ENCODE results near the gene CLPTM1L. TPM values are rescaled to one million over a fixed set of nuclear protein-coding genes. Genes with fewer than 3 reads are reported as not detected.

Gene CLPTM1L
- total RNA-seq, 4 donors from 2014 or later: 96.9 to 139 (median 126) TPM

DNA sequence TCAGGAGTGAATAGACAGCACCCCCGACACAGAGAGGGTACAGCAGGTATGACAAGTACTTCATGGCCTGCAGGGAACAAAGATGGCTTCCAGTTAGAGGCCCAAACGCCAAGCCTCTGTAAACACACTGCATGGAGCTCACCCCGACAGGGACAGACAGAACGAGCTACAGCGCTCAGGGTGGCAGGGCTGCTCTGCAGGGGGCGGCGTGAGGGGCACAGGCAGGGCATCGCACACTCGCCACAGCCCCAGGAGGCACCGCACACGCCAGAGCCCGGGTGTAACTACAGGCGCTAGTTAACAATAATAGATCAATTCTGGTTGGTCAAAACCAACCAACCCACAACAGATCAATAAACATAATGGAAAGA lies 21.1 kb downstream of the CLPTM1L start:
- Histone ChIP-seq H3K27ac (replicated peaks in 1 of 4) (no peak overlapping the region), H3K4me3 (no peak overlapping the region), H3K27me3 (no peaks in the 10 kb centered on the region), H3K36me3 (peaks cover 65 to 76% (median 74%) of the 10 kb centered on the region in 4 donors), H3K4me1 (peaks cover 0 to 18% (median 10%) of the 10 kb centered on the region in 4 donors), H3K9me3 (no peaks in the 10 kb centered on the region)
- intact Hi-C loops (cut with DNase I): no loop called here
- WGBS: 95% methylated on average over 13 of the region's 13 CpGs
- DNase-seq (ENCODE audit: extremely low spot score): no peak
- no peak for TF ChIP-seq CTCF (IDR thresholded peaks at IDR 0.05)
- no peak for TF ChIP-seq POLR2AphosphoS5 (IDR thresholded peaks at IDR 0.05)
- TF ChIP-seq POLR2A (IDR thresholded peaks at IDR 0.05; ENCODE audit: low read depth): no peak
- TF ChIP-seq EP300 (IDR thresholded peaks at IDR 0.05): no peak

DNA sequence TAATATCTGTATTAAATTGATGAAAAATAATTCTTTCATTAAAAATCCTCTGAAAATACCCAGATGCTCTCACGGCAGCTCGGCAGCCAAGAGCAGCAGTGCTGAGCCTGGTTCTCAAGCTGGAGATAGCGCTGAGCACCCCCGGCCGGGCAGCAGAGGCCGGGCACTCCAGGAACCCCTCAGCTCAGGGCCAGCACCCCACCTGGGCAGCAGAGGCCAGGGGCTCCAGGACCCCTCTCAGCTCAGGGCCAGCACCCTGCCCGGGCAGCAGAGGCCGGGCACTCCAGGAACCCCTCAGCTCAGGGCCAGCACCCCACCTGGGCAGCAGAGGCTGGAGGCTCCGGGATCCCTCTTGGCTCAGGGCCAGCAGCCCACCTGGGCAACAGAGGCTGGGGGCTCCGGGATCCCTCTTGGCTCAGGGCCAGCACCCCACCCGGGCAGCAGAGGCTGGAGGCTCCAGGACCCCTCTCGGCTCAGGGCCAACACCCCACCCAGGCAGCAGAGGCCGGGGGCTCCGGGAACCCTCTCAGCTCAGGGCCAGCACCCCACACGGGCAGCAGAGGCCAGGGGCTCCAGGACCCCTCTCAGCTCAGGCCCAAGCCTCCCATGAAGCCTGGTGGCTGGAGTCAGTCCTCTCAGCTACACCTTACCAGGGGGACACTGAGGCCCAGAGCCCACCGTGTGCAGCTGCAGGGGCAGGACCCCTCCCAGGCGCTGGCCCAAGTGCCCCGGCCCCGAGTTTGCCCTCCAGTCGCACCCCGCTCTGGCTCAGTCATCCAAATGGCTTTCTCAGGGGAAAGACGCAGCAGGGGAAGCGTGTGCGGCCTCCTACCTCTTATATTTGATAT lies 21.7 kb downstream of the CLPTM1L start:
- peaks cover 70 to 80% (median 79%) of the 10 kb centered on the region in 4 donors for H3K36me3 ChIP-seq

GRCh38 chr5:1322036-1322900 lies 22.6 kb downstream of the CLPTM1L start:
- H3K27me3 ChIP-seq: no peaks in the 10 kb centered on the region
- TF ChIP-seq POLR2AphosphoS5 (IDR thresholded peaks at IDR 0.05): no peak
- no peak for TF ChIP-seq EP300 (IDR thresholded peaks at IDR 0.05)
- no peak for TF ChIP-seq CTCF (IDR thresholded peaks at IDR 0.05)
- no peak for TF ChIP-seq POLR2A (IDR thresholded peaks at IDR 0.05; ENCODE audit: low read depth)
- no peaks in the 10 kb centered on the region for H3K9me3 ChIP-seq
- WGBS: 89% methylated on average over 17 of the region's 22 CpGs
- no peak for DNase-seq (ENCODE audit: extremely low spot score)
- peaks cover 0 to 9% (median 4%) of the 10 kb centered on the region in 4 donors for H3K4me1 ChIP-seq
- no peak overlapping the region for H3K27ac ChIP-seq (replicated peaks in 1 of 4)
- no peak overlapping the region for H3K4me3 ChIP-seq
- intact Hi-C loops (cut with DNase I): no loop called here
- peaks cover 79 to 89% (median 88%) of the 10 kb centered on the region in 4 donors for H3K36me3 ChIP-seq

More for the DNA sequence above, 21.7 kb downstream of the CLPTM1L start:
- no peak overlapping the region for H3K27ac ChIP-seq (replicated peaks in 1 of 4)
- 87% methylated on average over 23 of the region's 24 CpGs for whole genome bisulfite sequencing
- H3K27me3 ChIP-seq: no peaks in the 10 kb centered on the region
- intact Hi-C loops (cut with DNase I): no loop called here
- peaks cover 0 to 13% (median 4%) of the 10 kb centered on the region in 4 donors for H3K4me1 ChIP-seq
- no peak for TF ChIP-seq POLR2AphosphoS5 (IDR thresholded peaks at IDR 0.05)
- TF ChIP-seq EP300 (IDR thresholded peaks at IDR 0.05): no peak
- TF ChIP-seq POLR2A (IDR thresholded peaks at IDR 0.05; ENCODE audit: low read depth): no peak
- TF ChIP-seq CTCF (IDR thresholded peaks at IDR 0.05): no peak
- no peaks in the 10 kb centered on the region for H3K9me3 ChIP-seq
- DNase-seq (ENCODE audit: extremely low spot score): no peak
- no peak overlapping the region for H3K4me3 ChIP-seq

GRCh38 chr5:1321576-1321975 lies 23.3 kb downstream of the CLPTM1L start:
- 97% methylated on average over 16 of the region's 16 CpGs for WGBS
- TF ChIP-seq CTCF (IDR thresholded peaks at IDR 0.05): no peak
- TF ChIP-seq POLR2AphosphoS5 (IDR thresholded peaks at IDR 0.05): no peak
- no peak for TF ChIP-seq EP300 (IDR thresholded peaks at IDR 0.05)
- TF ChIP-seq POLR2A (IDR thresholded peaks at IDR 0.05; ENCODE audit: low read depth): no peak
- Histone ChIP-seq H3K36me3 (peaks cover 79 to 95% (median 91%) of the 10 kb centered on the region in 4 donors), H3K27me3 (no peaks in the 10 kb centered on the region), H3K27ac (replicated peaks in 1 of 4) (no peak overlapping the region), H3K4me1 (peaks cover 0 to 3% (median under 1%) of the 10 kb centered on the region in 4 donors), H3K4me3 (no peak overlapping the region), H3K9me3 (no peaks in the 10 kb centered on the region)
- intact Hi-C loops (cut with DNase I): no loop called here
- DNase-seq (ENCODE audit: extremely low spot score): no peak
